HG03039 (cell line): Measurements from ENCODE around the gene TMCC3.
"Not testable (repeated sequence)": the region's sequence is repeated elsewhere in the genome, so short reads cannot be mapped to it uniquely, and the experiment has no call there.

Experiments used
- ATAC-seq: cut with Tn5 transposase; IDR thresholded peaks from one replicate; pipeline ENCODE4 v1.9.1; 2021; ENCODE audit warnings: mild to moderate bottlenecking, moderate library complexity; ENCODE audit not compliant: unreplicated experiment

Gene TMCC3

GRCh38 chr12:94650143-94651056, at the start of gene TMCC3:
TSS of gene TMCC3 (minus strand) at chr12:94650557. CDS start at chr12:94650430, 127 bp downstream.
- peak; percentile 59 for ATAC-seq

GRCh38 chr12:94699801-94700200, 49.4 kb upstream of the TMCC3 start:
- no peak for ATAC-seq

GRCh38 chr12:94698578-94698977, 48.2 kb upstream of the TMCC3 start:
- no peak for ATAC-seq

- no peak for ATAC-seq
Measured at GRCh38 chr12:94697631-94698030, 47.3 kb upstream of the TMCC3 start.

GRCh38 chr12:94694732-94695131, 44.4 kb upstream of the TMCC3 start:
- ATAC-seq: no peak

- ATAC-seq: not testable (repeated sequence)
Measured at GRCh38 chr12:94692826-94693225, 42.5 kb upstream of the TMCC3 start.

GRCh38 chr12:94690198-94690771, 39.9 kb upstream of the TMCC3 start:
- no peak for ATAC-seq

- no peak for ATAC-seq
Measured at GRCh38 chr12:94689646-94690036, 39.3 kb upstream of the TMCC3 start.

- no peak for ATAC-seq
Measured at GRCh38 chr12:94689002-94689645, 38.8 kb upstream of the TMCC3 start.

- no peak for ATAC-seq
Measured at GRCh38 chr12:94687891-94688290, 37.5 kb upstream of the TMCC3 start.

- no peak for ATAC-seq
Measured at GRCh38 chr12:94686834-94687628, 36.7 kb upstream of the TMCC3 start.

GRCh38 chr12:94684416-94685142, 34.2 kb upstream of the TMCC3 start:
- ATAC-seq: no peak

GRCh38 chr12:94679554-94680195, 29.3 kb upstream of the TMCC3 start:
- no peak for ATAC-seq

GRCh38 chr12:94678849-94679248, 28.5 kb upstream of the TMCC3 start:
- ATAC-seq: no peak

- ATAC-seq: no peak
Measured at GRCh38 chr12:94678379-94678778, 28.0 kb upstream of the TMCC3 start.

- ATAC-seq: no peak
Measured at GRCh38 chr12:94677778-94678177, 27.4 kb upstream of the TMCC3 start.

GRCh38 chr12:94676922-94677321, 26.6 kb upstream of the TMCC3 start:
- ATAC-seq: no peak

- ATAC-seq: no peak
Measured at GRCh38 chr12:94676031-94676641, 25.8 kb upstream of the TMCC3 start.

- ATAC-seq: no peak
Measured at GRCh38 chr12:94674835-94675234, 24.5 kb upstream of the TMCC3 start.
